ENCODE data around the gene IFNA13.
"Not testable (repeated sequence)": the region's sequence is repeated elsewhere in the genome, so short reads cannot be mapped to it uniquely, and the experiment has no call there.

Gene IFNA13

GRCh38 chr9:21392270-21392669 is 24.4 kb upstream of the IFNA13 start:
- peak in 1 of 2 experiments; percentile 3 for DNase-seq
- no peak for TF ChIP-seq GATA1 (IDR thresholded peaks at IDR 0.05; ENCODE audit: low read depth, low read length)
- TF ChIP-seq POLR2A (IDR thresholded peaks at IDR 0.05; ENCODE audit: low read length), result no peak

- no peak for DNase-seq
- no peak for TF ChIP-seq GATA1 (IDR thresholded peaks at IDR 0.05; ENCODE audit: low read depth, low read length)
- no peak for TF ChIP-seq POLR2A (IDR thresholded peaks at IDR 0.05; ENCODE audit: low read length)
Observed at GRCh38 chr9:21385131-21385670, 17.3 kb upstream of the IFNA13 start, which contains the start of gene IFNA2. Gene IFNA2, minus strand, starts transcription at chr9:21385398. Its CDS starts 69 bp downstream, at chr9:21385329.

GRCh38 chr9:21383627-21384026 is 15.8 kb upstream of the IFNA13 start:
- no peak for DNase-seq

GRCh38 chr9:21381448-21382339 is 13.8 kb upstream of the IFNA13 start:
- no peak for DNase-seq
- TF ChIP-seq GATA1 (IDR thresholded peaks at IDR 0.05; ENCODE audit: low read depth, low read length) (no peak), POLR2A (IDR thresholded peaks at IDR 0.05; ENCODE audit: low read length) (no peak)

More at GRCh38 chr9:21383627-21384026, 15.8 kb upstream of the IFNA13 start:
- TF ChIP-seq POLR2A (IDR thresholded peaks at IDR 0.05; ENCODE audit: low read length) (no peak), GATA1 (IDR thresholded peaks at IDR 0.05; ENCODE audit: low read depth, low read length) (no peak)

- not testable (repeated sequence) for DNase-seq
Observed at GRCh38 chr9:21371467-21371866, 3.6 kb upstream of the IFNA13 start.

- DNase-seq, result not testable (repeated sequence)
Observed at GRCh38 chr9:21367169-21367568, 688 bp downstream of the IFNA13 start.

- DNase-seq, result no peak
- TF ChIP-seq POLR2A (IDR thresholded peaks at IDR 0.05; ENCODE audit: low read length) (no peak), GATA1 (IDR thresholded peaks at IDR 0.05; ENCODE audit: low read depth, low read length) (no peak)
Observed at GRCh38 chr9:21362287-21362686, 5.6 kb downstream of the IFNA13 start.

GRCh38 chr9:21357479-21358460 is 10.1 kb downstream of the IFNA13 start:
- no peak for DNase-seq
- TF ChIP-seq GATA1 (IDR thresholded peaks at IDR 0.05; ENCODE audit: low read depth, low read length) (no peak), POLR2A (IDR thresholded peaks at IDR 0.05; ENCODE audit: low read length) (no peak)

- no peak for DNase-seq
- TF ChIP-seq POLR2A (IDR thresholded peaks at IDR 0.05; ENCODE audit: low read length) (no peak), GATA1 (IDR thresholded peaks at IDR 0.05; ENCODE audit: low read depth, low read length) (no peak)
Observed at GRCh38 chr9:21350787-21351186, 17.1 kb downstream of the IFNA13 start, which contains the start of gene IFNA6. Gene IFNA6, minus strand, starts transcription at chr9:21350887. Its CDS starts 0 bp downstream, at chr9:21350887.

GRCh38 chr9:21348430-21348970 is 19.4 kb downstream of the IFNA13 start:
- TF ChIP-seq GATA1 (IDR thresholded peaks at IDR 0.05; ENCODE audit: low read depth, low read length) (no peak), POLR2A (IDR thresholded peaks at IDR 0.05; ENCODE audit: low read length) (no peak)
- DNase-seq, result no peak

- no peak for TF ChIP-seq GATA1 (IDR thresholded peaks at IDR 0.05; ENCODE audit: low read depth, low read length)
- TF ChIP-seq POLR2A (IDR thresholded peaks at IDR 0.05; ENCODE audit: low read length), result no peak
- no peak for DNase-seq
Observed at GRCh38 chr9:21340735-21341134, 27.1 kb downstream of the IFNA13 start.

GRCh38 chr9:21336457-21336856 is 31.4 kb downstream of the IFNA13 start:
- no peak for DNase-seq
- TF ChIP-seq GATA1 (IDR thresholded peaks at IDR 0.05; ENCODE audit: low read depth, low read length) (no peak), POLR2A (IDR thresholded peaks at IDR 0.05; ENCODE audit: low read length) (no peak)

Measured in erythroblast (primary cell).